Superior temporal gyrus (tissue), 1 donor: ENCODE measurements around the gene KRTAP5-2.
"Not testable (repeated sequence)": the region's sequence is repeated elsewhere in the genome, so short reads cannot be mapped to it uniquely, and the experiment has no call there.

Source experiments
- DNase-seq: peaks from one replicate; pipeline ENCODE4 v3.0.0-alpha.2; 2016; ENCODE audit errors: extremely low spot score

The KRTAP5-2 gene

DNA sequence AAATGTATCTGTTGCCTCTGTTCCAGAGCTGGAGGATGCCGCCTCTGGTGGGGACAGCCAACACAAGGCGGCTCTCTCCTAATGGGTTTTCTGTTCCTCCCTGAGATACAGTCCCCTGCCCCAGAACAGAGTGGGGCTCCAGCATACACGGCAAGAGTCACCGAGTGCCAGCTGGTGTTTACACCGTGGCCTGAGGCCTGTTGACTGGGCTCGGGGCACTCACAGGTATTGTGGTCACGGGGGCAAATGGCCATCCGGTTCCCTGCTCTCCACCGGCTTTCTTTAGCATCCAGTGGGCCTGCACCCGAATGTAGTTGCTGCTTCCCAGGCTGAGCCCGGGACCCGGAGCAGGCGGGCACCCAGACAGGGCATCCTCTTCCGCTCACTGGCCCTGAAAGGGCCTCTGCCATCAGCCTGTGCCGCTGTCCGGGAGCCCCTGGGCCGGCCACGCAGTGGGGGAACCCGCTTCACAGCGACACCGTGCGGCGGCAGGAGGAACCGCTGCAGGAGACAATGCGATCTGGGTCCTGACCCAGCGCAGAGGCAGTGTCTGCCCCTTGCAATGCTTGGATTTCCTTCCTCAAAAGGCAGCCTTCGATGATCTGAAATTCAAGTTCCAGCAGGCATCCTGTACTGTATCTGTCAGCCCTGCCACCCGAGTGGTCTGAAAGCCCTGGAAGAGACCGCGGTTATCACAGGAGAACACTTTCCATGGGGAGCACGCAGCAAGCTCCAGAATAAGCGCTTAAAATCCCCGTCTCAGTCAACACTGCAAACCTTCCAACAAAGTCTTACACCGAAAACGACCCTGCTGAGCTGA lies 30.6 kb upstream of the KRTAP5-2 start:
- peak; percentile 59 for DNase-seq

DNA sequence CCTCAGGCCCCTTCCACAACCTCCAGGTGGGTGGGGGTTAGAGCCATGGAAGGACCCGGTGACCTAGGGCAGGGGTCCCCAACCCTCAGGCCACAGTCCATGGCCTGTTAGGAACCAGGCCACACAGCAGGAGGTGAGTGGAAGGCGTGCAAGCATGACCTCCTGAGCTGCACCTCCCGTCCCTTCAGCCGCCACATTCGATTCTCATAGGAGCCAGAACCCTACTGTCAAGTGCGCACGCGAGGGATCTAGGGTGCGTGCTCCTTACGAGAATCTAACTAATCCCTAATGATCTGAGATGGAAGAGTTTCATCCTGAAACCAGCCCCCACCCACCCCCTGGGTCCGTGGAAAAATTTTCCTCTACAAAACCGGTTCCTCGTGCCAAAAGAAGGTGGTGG lies 27.4 kb upstream of the KRTAP5-2 start:
- DNase-seq = no peak

DNA sequence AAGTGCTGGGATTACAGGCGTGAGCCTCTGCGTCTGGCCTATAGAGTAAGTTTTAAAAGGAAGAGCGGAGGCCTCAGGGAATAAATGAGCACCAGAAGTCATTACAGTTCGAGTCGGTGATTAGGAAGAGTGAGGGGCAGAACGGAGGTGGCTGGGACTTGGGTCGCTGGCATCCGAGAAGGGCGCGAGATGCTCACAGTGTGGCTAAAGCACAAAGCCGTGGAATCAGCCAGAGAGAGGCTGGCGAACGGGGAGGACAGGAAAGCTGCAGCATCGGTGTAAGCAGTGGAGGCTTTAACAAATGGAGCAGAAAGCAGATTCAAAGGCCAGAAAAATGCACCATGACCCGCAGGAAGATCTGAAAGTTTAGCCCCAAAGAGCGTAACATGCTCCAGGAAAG lies 26.5 kb upstream of the KRTAP5-2 start:
- no peak for DNase-seq

DNA sequence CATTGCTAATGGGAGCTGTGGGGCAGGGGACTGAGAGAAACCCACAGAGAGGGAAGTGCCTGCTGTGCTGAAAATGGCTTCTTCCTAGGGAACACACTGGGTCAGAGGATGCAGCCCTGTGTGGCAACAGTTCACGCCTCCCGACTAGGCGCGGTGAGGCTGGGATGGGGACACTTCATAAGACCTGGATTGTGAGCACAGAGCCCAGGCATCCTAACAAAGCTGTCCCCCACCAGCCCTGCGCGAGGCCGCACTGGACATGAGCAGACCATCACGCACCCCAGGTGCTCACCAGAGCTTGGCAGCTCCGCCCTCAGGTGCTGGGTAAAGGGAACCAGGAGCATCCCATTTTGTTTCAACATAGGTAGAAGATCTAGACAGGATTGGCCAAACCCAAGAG lies 25.6 kb upstream of the KRTAP5-2 start:
- DNase-seq = no peak

DNA sequence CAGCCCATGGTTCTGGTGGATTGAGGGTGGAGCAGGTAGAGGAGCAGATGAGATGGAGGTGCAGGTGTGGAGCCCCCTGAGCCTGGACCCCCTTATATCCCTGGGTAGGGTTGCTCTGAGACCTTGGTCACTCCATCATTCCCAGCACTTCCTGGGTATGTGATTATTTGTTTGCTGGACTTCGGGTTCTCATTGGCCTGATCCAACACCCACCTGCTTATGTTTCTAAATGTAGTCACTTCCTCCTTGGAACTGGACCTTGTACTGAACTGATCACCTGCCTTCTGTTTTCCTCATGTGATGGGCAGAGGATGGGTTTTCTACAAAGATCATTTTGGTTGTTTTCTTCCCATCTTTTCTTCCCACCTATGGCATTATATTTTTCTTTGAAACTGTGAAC lies 24.0 kb upstream of the KRTAP5-2 start, which contains the start of gene KRTAP5-4:
Gene KRTAP5-4, minus strand, starts transcription at position 53 of the 400 bp plus-strand sequence. Its CDS starts 45 bp downstream, at position 8.
- DNase-seq = no peak

DNA sequence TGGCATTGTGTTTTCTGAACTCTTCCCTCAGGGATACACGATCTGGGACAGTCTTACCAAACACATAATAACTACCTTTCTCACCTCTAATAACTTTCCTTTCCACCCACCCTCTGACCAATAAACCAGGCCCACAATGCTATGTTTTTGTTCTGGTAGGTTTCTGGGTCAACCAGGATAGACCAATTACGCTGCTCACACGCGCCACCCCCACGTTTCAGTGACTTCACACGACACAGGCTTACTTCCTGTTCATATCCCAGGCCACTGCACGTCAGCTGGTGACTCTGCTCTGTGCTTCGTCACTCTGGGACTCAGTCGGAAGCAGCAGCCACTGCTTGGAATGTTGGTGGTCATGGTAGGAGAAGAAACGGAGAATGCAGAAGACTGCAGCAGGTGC lies 21.4 kb upstream of the KRTAP5-2 start:
- DNase-seq = no peak

DNA sequence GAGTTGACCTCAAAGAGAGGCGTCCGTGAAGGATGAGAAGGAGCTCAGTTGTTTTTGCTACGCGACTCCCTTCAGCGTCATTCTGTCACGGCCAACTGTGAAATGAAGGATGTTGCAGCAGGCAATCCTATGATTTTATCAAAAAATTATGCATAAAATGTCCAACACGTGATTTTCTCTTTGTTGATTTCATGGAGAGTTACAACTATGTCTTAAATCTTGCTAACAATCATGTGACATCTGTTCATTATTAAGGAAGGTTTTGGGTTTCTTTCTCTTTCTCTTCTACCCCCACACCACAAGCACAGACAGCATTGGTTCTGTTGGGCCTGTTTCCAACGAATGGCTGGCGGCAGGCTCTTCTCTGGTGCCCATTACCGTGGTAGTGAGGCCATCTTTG lies 20.1 kb upstream of the KRTAP5-2 start:
- DNase-seq = no peak

DNA sequence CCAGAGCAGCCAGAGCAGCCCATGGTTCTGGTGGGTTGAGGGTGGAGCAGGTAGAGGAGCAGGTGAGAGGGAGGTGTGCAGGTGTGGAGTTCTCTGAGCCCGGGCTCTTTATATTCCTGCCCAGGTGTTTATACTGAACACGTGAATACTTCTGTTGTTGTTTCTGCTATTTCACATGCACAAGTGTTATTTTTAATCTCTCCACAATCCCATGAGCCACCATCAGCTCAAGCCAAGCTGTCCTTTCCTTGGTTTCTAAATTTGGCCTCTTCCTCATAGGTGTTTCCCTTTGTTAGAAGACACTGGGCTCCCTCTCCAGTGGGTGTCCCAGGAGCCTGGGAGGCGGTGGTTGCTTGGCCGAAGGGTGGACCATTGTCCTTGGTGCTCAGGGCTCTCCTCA lies 10.3 kb upstream of the KRTAP5-2 start, which contains the start of gene KRTAP5-3:
Gene KRTAP5-3, minus strand, starts transcription at position 101 of the 400 bp plus-strand sequence. Its CDS starts 78 bp downstream, at position 23.
- no peak for DNase-seq

DNA sequence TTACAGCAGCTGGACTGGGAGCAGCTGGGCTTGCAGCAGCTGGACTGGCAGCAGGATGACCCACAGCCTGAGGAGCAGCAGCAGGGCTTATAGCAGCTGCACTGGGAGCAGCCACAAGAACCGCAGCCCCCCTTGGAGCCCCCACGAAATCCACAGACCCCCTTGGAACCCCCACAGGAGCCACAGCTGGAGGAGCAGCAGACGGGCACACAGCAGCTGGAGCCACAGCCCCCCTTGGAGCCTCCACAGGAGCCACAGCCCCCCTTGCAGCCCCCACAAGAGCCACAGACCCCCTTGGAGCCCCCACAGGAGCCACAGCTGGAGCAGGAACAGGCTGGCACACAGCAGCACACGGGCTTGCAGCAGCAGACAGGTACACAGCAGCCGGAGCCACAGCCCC lies 9.8 kb upstream of the KRTAP5-2 start:
- not testable (repeated sequence) for DNase-seq

DNA sequence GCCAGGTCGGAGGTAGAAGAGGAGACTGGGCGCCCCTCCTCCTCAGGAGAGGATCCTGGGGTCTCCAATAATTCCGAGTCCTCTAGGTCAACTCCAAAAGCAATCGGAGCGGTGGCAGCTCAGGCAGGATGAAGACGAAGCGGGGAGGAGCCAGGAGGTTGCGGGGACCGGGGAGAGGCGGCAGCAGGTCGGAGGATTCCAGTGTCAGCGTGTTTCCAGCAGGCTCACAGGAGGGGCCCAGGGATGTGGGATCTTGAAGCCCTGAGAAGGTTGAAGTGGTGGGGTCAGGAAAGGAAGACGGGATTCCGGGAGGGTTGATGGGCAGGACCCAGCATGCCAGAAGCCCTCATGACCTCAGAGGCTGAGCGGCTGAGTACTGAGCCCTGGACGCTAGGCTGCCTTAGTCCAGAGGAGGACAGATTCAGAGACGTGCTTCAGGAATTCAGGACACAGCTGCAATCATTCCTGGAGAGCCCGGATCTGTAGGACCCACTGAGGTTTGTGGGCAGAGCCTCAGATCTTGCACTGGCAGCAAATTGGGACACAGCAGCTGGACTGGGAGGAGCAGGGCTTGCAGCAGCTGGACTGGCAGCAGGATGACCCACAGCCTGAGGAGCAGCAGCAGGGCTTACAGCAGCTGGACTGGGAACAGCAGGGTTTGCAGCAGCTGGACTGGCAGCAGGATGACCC lies 9.2 kb upstream of the KRTAP5-2 start:
- not testable (repeated sequence) for DNase-seq

DNA sequence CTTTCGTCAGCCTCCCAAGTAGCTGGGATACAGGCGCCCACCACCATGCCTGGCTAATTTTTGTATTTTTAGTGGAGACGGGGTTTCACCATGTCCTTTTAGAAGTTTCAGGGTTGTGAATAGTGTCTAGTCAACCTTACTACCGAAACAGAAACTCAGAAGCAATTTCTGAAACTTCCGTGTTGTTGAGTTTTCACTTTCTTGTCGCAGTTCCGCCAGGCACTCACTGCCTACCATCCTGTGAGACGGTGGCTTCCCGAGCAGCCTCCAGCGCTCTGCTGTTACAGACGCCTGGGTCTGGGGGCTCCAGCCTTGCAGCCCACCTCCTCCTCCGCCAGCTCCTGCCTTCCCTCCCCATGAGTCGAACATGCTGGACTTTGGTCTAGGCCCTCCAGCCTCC lies 7.8 kb upstream of the KRTAP5-2 start:
- not testable (repeated sequence) for DNase-seq

DNA sequence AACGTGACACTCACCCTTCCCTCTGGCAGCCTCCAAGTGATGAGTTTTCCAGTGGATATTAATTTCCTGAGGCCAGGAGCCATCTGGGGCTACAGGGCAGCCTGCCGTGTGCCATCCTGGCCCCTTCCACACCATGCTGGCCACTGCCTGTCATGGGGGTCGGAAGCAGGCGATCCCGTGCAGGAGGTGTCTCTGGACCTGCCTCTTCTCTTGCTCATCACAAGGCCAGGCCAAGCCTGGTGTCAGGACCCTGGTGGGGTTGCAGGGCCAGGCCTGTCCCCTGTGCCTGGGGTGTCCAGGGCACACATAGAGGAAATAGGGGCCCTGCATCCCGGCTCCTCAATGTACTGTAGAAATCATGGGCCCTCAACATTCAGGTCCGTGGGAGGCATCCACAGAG lies 6.6 kb upstream of the KRTAP5-2 start:
- no peak for DNase-seq

DNA sequence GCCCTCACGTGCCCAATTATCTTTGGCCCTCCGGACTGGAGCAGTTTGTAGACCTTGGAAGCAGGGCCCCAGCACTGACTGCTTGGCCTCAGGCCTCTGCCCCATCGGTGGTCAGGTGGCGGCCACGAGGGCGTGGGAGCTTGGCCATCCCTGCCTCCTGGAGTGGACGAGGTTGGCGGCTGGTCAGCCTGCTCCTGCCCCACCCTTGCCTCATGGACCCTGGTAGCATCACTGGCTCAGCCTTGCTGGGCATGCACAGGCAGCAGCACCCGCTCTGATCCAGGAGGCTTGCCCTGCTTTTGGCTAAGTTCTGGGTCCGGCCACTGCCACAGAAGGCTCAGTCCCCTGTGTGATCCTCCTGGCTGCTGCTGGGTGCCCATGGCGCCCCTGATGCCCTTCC lies 6.1 kb upstream of the KRTAP5-2 start:
- DNase-seq = no peak

DNA sequence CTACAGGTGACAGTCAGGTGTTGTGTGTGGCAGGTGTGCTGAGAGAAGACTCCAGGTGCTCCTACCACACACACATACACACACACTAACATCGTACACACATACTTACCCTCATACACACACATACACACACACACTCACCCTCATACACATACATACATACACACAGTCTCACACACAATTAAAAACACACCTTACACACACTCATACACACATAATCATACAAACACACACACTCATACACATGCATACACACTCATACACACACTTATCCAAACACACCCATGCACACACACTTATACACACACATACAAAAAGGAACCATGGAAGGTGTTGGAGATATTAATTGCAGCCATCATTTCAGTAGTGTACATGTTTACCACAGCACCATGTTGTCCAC lies 5.5 kb upstream of the KRTAP5-2 start:
- DNase-seq = no peak

DNA sequence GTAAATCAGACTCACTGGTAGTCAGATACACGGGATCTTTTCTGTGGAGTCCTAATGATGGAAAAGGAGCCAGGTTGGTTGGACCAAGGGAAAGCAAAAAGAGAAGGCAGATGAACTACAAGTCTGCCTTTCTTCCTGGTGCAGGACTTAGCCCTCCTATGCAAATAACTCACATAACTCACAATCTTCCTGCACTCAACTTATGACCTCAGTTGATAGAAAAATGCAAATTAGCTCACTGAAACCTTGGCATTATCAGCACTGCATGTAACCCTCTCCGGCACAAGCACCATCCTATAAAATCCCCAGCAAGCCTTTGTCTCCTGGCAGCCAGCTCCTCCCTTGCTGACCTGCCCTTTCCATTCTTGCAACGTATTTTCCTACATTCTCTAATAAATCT lies 3.6 kb upstream of the KRTAP5-2 start:
- DNase-seq = not testable (repeated sequence)

DNA sequence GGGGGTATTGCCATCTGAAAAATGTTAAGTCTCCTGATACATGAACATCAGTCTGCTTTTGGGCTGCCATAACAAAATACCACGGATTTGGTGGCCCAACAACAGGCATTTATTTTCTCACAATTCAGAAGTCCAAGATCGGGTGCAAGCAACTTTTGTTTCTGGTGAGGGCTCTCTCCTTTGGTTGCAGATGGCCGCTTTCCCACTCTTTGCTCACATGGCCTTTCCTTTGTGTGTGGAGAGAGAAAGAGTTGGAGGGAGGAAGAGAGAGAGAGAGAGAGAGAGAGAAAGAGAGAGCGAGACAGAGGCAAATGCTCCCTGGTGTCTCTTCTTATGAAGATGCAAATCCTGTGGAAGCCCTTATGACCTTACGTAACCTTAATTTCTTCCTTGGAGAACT lies 2.5 kb upstream of the KRTAP5-2 start:
- peak; percentile 29 for DNase-seq

DNA sequence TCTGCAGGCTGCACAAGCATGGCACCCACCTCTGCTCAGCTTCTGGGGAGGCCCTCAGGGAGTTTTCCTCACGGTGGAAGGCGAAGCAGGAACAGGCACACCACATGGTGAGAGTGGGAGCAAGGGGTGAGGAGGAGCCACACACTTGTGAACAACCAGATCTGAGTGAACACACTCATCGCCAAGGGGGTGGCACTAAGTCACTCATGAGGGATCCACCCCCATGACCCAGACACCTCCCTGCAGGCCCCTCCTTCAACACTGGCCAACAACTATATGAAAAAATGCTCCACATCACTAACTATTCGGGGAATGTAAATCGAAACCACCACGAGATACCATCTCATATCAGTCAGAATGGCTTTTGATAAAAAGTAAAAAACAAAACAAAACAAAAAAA lies 722 bp upstream of the KRTAP5-2 start:
- no peak for DNase-seq

DNA sequence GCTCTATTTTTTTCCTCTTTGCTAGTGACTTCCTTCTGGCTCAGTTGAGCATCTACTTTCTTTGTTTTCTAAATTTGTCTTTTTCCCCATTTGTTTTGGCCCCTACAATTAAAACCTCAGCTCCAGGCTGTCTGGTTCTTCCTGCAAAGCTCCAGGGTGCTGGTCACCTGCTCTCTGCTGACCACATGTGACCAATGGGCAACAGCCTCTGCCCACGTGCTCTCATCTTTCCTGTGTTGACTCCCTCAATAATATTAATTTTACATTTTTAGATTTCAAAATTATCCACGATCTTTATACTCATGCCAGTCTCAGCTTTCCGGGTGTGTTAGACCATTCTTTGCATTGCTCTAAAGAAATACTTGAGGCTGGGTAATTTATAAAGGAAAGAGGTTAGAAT lies 312 bp upstream of the KRTAP5-2 start:
- DNase-seq = not testable (repeated sequence)

DNA sequence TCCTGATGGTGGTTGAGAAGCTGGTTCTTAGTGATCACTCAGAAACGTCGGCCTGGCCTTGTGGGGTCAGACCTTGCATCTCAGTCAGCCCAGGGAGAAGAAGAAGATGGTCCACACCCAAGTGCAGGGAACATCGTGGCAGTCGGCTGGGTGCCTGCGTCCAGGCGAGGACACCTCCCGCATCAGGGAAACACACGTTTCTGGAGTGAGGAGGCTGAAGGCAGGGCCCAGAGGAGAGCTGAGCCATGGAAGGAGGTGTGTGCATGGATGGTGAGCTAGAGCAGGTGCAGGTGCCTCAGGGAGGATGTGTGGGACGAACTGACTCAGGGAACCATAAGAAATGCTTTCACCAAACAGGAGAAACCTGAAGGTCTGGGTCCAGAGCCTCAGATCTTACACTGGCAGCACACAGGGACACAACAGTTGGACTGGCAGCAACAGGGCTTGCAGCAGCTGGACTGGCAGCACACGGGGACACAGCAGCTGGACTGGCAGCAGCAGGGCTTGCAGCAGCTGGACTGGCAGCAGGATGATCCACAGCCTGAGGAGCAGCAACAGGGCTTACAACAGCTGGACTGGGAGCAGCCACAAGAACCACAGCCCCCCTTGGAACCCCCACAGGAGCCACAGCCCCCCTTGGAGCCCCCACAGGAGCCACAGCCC lies 632 bp downstream of the KRTAP5-2 start:
- DNase-seq = no peak

DNA sequence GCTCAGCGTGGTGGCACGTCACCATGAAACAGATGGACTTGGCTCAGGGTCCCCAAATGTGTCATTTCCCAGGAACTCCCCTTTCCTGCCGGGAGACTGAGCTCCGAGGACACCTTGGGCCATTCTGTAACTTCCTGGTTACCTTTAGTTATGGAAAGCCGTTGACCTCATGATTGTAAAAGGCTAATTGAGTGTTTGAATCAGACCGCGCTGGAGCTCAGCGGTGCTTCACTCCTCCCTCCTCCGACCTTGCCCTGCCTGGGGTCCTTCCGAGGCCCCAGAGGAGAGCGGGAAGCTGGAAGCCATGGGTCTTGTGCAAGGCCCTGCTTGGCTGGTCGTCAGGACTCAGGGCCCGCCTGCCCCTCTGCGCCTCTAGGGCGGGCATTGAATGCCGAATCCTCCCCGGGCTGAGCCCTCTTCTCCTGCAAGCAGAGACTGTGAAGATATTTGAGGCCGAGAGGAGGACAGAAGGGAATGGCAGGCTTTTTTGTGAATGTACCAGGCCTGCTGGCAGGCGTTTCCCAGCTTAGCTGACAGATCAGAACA lies 1.4 kb downstream of the KRTAP5-2 start:
- DNase-seq = not testable (repeated sequence)

DNA sequence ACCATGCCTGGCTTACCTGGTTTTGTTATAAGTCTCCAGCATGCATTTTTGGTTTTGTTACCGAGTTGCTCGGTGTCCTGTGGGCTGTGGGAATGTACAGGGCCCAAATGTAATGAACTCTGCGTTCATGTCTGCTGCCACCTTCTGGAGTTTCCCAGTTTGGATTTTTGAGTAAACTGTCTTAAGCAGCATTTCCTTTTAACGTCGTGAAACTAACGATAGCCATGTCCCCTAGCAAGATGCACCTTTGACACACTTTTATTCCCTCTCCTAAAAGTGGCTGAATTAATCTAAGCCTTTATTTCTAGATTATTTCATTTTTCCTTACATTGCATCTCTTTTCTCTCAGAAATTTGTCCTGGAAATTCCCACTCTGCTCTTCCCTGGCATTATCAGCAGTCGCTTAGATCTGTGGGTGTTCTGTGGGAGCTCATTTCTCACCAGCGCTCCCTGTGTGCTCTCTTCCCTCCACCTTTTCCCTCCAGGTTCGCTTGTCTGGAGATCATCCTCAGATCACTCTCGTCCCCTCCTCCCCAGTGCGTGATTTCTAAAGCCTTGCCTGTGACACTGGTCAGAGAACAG lies 2.0 kb downstream of the KRTAP5-2 start:
- peak; percentile 43 for DNase-seq

DNA sequence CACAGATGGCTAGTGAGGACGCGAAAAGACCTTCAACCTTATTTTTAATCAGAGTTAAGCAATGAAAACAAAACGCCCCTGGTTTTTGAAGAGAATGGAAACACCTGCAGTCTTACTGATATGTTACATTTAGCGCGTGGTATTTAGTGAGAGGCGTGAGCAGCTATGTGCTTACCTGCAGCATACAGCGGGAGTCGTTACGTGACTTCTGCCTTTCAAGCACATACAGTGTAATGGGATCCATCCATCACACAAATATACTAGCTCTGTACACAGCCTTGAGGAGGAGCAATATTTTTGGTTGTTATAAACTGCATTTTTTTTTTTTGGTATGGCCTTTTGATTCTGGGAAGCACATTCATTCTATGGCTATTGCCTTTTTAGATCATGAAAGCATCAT lies 5.5 kb downstream of the KRTAP5-2 start:
- no peak for DNase-seq
